HepG2 (cell line): Measurements from ENCODE around the gene PRKG1.

Experiments used
- AKAP8 ChIP-seq: sonication (generic); formaldehyde crosslinking; IDR thresholded peaks from 2 replicates; pipeline ENCODE4 v1.5.1; 2020; ENCODE audit warnings: mild to moderate bottlenecking, missing genetic modification reagents
- BHLHE40 ChIP-seq: IDR thresholded peaks from 2 replicates; pipeline ENCODE4 v1.6.1; 2011; ENCODE audit warnings: low read length, improper control_type of control experiment
- CEBPB ChIP-seq: IDR thresholded peaks from 2 replicates; pipeline ENCODE4 v1.6.1; 2011; ENCODE audit warnings: low read depth, low read length, improper control_type of control experiment, borderline replicate concordance
- CTCF ChIP-seq: sonication (generic); formaldehyde crosslinking; IDR thresholded peaks from 2 replicates; pipeline ENCODE4 v1.5.0; 2020; ENCODE audit warnings: mild to moderate bottlenecking, missing genetic modification reagents, moderate library complexity
- FOXK2 ChIP-seq: fragments of 450-650 bp; IDR thresholded peaks from 2 replicates; pipeline ENCODE4 v1.6.1; 2016
- FOXM1 ChIP-seq: sonication (generic); formaldehyde crosslinking; IDR thresholded peaks from 2 replicates; pipeline ENCODE4 v1.5.0; 2020; ENCODE audit warnings: missing genetic modification reagents
- HMG20A ChIP-seq: IDR thresholded peaks from 2 replicates; pipeline ENCODE4 v1.6.1; 2016; ENCODE audit warnings: borderline replicate concordance
- JDP2 ChIP-seq: sonication (generic); formaldehyde crosslinking; IDR thresholded peaks from 2 replicates; pipeline ENCODE4 v1.8.1; 2022; ENCODE audit warnings: missing genetic modification reagents, borderline replicate concordance
- KLF6 ChIP-seq: IDR thresholded peaks from 2 replicates; pipeline ENCODE4 v1.8.0; 2016; ENCODE audit warnings: missing biosample characterization, missing genetic modification reagents
- PRPF4 ChIP-seq: fragments of 200-400 bp; formaldehyde crosslinking; IDR thresholded peaks from 2 replicates; pipeline ENCODE4 v1.6.1; 2016; ENCODE audit warnings: low read length, low read depth; ENCODE audit not compliant: poor library complexity, severe bottlenecking
- SMC3 ChIP-seq: IDR thresholded peaks from 2 replicates; pipeline ENCODE4 v1.6.1; 2011; ENCODE audit warnings: low read length, improper control_type of control experiment
- ZNF512B ChIP-seq: sonication (generic); formaldehyde crosslinking; IDR thresholded peaks from 2 replicates; pipeline ENCODE4 v1.5.1; 2020; ENCODE audit warnings: missing genetic modification reagents, mild to moderate bottlenecking, borderline replicate concordance
- TF ChIP-seq, protein P1 (sequence below), 2 experiments: fragments of 450-650 bp in 1 of 2; sonication (generic) in 1 of 2; formaldehyde crosslinking; IDR thresholded peaks; 2 replicates each; pipeline versions ENCODE4 v1.5.0 to v1.8.0; 2020 to 2022; ENCODE audit warnings: mild to moderate bottlenecking in 1 of 2, missing genetic modification reagents in 1 of 2
- TF ChIP-seq, protein P2 (sequence below): IDR thresholded peaks from 2 replicates; pipeline ENCODE4 v1.6.1; 2016

DNA sequence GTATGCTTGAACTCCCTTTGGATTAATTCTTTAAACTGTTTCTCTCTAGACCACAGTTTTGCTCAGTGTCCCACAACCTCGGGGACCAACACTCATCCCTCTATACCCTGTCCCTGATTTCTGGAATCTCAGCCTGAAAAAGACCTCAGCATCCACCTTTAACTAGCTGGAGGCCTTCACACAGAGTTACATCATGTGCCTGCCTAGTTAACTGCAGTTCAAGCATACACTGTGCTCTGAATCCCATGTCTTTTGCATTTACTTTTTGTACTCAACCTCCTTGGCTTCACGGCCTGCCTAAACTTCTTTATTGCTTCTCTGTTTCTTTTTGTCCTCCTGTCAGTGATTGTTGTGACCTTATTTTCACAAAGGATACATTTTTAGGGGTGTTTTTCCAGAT lies 66.7 kb downstream of the PRKG1 start:
- TF ChIP-seq CTCF (CRISPR knock-in tag) = no peak
- TF ChIP-seq, protein P1, sequence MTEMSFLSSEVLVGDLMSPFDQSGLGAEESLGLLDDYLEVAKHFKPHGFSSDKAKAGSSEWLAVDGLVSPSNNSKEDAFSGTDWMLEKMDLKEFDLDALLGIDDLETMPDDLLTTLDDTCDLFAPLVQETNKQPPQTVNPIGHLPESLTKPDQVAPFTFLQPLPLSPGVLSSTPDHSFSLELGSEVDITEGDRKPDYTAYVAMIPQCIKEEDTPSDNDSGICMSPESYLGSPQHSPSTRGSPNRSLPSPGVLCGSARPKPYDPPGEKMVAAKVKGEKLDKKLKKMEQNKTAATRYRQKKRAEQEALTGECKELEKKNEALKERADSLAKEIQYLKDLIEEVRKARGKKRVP (CRISPR knock-in tag; IDR thresholded peaks at IDR 0.05) = no peak
- no peak for TF ChIP-seq ZNF512B (CRISPR knock-in tag)
- no peak for TF ChIP-seq FOXK2
- TF ChIP-seq CEBPB = no peak
- TF ChIP-seq, protein P2, sequence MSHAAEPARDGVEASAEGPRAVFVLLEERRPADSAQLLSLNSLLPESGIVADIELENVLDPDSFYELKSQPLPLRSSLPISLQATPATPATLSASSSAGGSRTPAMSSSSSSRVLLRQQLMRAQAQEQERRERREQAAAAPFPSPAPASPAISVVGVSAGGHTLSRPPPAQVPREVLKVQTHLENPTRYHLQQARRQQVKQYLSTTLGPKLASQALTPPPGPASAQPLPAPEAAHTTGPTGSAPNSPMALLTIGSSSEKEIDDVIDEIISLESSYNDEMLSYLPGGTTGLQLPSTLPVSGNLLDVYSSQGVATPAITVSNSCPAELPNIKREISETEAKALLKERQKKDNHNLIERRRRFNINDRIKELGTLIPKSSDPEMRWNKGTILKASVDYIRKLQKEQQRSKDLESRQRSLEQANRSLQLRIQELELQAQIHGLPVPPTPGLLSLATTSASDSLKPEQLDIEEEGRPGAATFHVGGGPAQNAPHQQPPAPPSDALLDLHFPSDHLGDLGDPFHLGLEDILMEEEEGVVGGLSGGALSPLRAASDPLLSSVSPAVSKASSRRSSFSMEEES (CRISPR knock-in tag) = no peak
- TF ChIP-seq AKAP8 = no peak
- TF ChIP-seq SMC3 = no peak
- no peak for TF ChIP-seq HMG20A (CRISPR knock-in tag)
- no peak for TF ChIP-seq PRPF4
- TF ChIP-seq JDP2 (CRISPR knock-in tag) = no peak
- TF ChIP-seq BHLHE40 = no peak
- TF ChIP-seq KLF6 = no peak
- no peak for TF ChIP-seq FOXM1
